Activated B cell treated with CpG ODN at 0.5 μM for 24 hours (primary cell): ENCODE data around the gene SLC29A3. TPM values are rescaled to one million over a fixed set of nuclear protein-coding genes. Genes with fewer than 3 reads are reported as not detected.

Experiments
- ATAC-seq: fragments of 200-7000 bp; cut with Tn5 transposase; one replicate; pipeline ENCODE4 v1.10.0; 2021; ENCODE audit warnings: low read depth, mild to moderate bottlenecking, moderate library complexity
- CTCF ChIA-PET: fragments of 350-600 bp; sonication (Branson Sonifier 250); formaldehyde crosslinking; loops from one replicate; lab custom pipeline; 2021; ENCODE audit warnings: antibody characterized with exemption; lab: Charles Lee
- POLR2A ChIA-PET: fragments of 350-600 bp; sonication (Branson Sonifier 250); formaldehyde crosslinking; loops from one replicate; lab custom pipeline; 2021; ENCODE audit warnings: antibody characterized with exemption; lab: Charles Lee
- DNase-seq: peaks from one replicate; pipeline ENCODE4 v3.0.0; 2022
- H3K27ac Mint-ChIP-seq: one replicate; pipeline ENCODE4 v1.8.0; 2020; ENCODE audit warnings: mixed read lengths
- H3K27me3 Mint-ChIP-seq: one replicate; pipeline ENCODE4 v1.8.0; 2021; ENCODE audit warnings: mixed read lengths
- H3K36me3 Mint-ChIP-seq: one replicate; pipeline ENCODE4 v1.8.0; 2021; ENCODE audit warnings: low read depth, mixed read lengths
- H3K4me1 Mint-ChIP-seq: one replicate; pipeline ENCODE4 v1.8.0; 2021; ENCODE audit warnings: mixed read lengths
- H3K4me3 Mint-ChIP-seq: one replicate; pipeline ENCODE4 v1.8.0; 2020; ENCODE audit warnings: mild to moderate bottlenecking, mixed read lengths
- H3K9me3 Mint-ChIP-seq: one replicate; pipeline ENCODE4 v1.8.0; 2020; ENCODE audit warnings: mixed read lengths
- intact Hi-C: fragments of 100-400 bp; cut with micrococcal nuclease; formaldehyde crosslinking; loops from one replicate; pipeline ENCODE4 v1.15.1; 2024
- total RNA-seq: library from RNA; stranded (reverse); gene quantifications from 2 replicates; pipeline ENCODE4 v1.2.3, GENCODE V29; 2022
- TF ChIP-seq, protein P1 (sequence below): fragments of 200-600 bp; IDR thresholded peaks from one replicate; pipeline ENCODE4 v1.8.0; 2022; ENCODE audit warnings: antibody characterized with exemption, mild to moderate bottlenecking

Gene SLC29A3
- total RNA-seq, 1 donor from 2014 or later, result 4.3 TPM

DNA sequence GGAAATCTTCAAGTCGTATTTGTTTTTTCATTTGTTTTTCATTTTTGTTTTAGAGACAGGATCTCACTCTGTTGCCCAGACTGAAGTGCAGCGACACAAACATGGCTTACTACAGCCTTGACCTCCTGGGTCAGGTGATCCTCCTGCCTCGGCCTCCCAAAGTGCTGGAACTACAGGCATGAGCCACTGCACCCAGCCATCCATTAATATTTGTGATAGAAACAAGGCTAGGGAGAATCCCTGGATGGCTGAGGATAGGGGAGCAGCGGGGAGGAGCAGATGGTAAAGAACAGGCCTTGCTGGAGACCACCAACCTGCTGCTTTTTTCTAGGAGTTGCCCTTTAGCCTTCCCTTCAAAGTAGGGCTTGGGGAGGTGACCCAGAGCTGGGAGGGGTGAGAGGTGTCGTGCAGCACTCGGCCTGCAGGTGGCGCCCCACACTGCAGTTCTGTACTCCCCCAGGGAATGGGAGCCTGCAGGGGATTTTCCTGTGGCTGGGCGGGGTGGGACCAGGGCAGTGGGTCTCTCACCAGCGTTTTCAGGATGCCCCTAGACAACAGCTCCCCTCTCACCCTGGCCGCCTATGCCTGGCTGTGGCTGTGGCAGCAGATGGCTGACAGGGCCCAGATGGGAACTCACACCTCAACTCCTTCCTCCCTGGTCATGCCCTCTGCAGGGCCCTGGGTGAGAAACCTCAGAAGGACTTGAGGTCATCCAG is 65.1 kb downstream of the SLC29A3 start:
- intact Hi-C loops, result loop anchor here (1.0 to 5.0 kb wide), 7 partner anchors 11 to 958 kb away; partner anchors contain the start of gene SLC29A3
- TF ChIP-seq, protein P1, sequence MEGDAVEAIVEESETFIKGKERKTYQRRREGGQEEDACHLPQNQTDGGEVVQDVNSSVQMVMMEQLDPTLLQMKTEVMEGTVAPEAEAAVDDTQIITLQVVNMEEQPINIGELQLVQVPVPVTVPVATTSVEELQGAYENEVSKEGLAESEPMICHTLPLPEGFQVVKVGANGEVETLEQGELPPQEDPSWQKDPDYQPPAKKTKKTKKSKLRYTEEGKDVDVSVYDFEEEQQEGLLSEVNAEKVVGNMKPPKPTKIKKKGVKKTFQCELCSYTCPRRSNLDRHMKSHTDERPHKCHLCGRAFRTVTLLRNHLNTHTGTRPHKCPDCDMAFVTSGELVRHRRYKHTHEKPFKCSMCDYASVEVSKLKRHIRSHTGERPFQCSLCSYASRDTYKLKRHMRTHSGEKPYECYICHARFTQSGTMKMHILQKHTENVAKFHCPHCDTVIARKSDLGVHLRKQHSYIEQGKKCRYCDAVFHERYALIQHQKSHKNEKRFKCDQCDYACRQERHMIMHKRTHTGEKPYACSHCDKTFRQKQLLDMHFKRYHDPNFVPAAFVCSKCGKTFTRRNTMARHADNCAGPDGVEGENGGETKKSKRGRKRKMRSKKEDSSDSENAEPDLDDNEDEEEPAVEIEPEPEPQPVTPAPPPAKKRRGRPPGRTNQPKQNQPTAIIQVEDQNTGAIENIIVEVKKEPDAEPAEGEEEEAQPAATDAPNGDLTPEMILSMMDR, result no peak
- POLR2A ChIA-PET, result interaction anchor here (0.7 to 1.2 kb wide), 5 partner anchors 10 to 324 kb away, joined by 3 to 4 read pairs (median 4); partner anchors contain the start of gene SLC29A3
- H3K27me3 Mint-ChIP-seq, result peaks cover 3% of the 10 kb centered on the region
- peaks cover 7% of the 10 kb centered on the region for H3K4me1 Mint-ChIP-seq
- H3K36me3 Mint-ChIP-seq, result no peaks in the 10 kb centered on the region
- DNase-seq, result peak; percentile 82
- peak; percentile 100 for ATAC-seq
- no peaks in the 10 kb centered on the region for H3K9me3 Mint-ChIP-seq
- CTCF ChIA-PET, result interaction anchor here (0.7 to 5.9 kb wide), 22 partner anchors 8 to 664 kb away, joined by 3 to 48 read pairs (median 4); partner anchors contain the start of gene SLC29A3
- H3K27ac Mint-ChIP-seq, result no peak overlapping the region
- H3K4me3 Mint-ChIP-seq, result no peak overlapping the region

DNA sequence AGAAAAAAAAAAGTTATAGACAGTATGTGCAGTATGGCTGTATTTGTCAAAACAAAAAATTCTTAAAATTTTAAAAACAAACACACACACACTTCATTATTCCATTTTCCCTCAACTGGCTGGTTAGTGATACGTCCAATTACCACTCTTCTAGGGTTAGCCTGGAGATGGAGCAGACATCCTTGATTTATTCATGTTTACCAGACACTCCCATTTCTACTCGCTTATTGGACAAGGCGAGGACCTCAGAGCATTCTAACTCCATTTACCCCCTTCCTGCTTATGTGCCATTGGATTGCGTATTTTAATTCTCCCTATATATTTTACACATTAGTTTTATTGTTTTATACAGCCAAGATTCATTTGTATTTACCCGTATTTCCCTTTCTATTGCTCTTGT is 69.1 kb downstream of the SLC29A3 start:
- POLR2A ChIA-PET, result no interaction called here
- peaks cover 3% of the 10 kb centered on the region for H3K4me1 Mint-ChIP-seq
- H3K36me3 Mint-ChIP-seq, result no peaks in the 10 kb centered on the region
- H3K9me3 Mint-ChIP-seq, result no peaks in the 10 kb centered on the region
- ATAC-seq, result no peak
- no peak overlapping the region for H3K4me3 Mint-ChIP-seq
- no peak overlapping the region for H3K27ac Mint-ChIP-seq
- intact Hi-C loops, result no loop called here
- DNase-seq, result no peak
- CTCF ChIA-PET, result interaction anchor here (0.6 to 1.2 kb wide), 2 partner anchors 10 to 182 kb away, joined by 3 to 4 read pairs; no protein-coding TSS in a partner anchor
- TF ChIP-seq, protein P1, result no peak
- H3K27me3 Mint-ChIP-seq, result peaks cover 21% of the 10 kb centered on the region

DNA sequence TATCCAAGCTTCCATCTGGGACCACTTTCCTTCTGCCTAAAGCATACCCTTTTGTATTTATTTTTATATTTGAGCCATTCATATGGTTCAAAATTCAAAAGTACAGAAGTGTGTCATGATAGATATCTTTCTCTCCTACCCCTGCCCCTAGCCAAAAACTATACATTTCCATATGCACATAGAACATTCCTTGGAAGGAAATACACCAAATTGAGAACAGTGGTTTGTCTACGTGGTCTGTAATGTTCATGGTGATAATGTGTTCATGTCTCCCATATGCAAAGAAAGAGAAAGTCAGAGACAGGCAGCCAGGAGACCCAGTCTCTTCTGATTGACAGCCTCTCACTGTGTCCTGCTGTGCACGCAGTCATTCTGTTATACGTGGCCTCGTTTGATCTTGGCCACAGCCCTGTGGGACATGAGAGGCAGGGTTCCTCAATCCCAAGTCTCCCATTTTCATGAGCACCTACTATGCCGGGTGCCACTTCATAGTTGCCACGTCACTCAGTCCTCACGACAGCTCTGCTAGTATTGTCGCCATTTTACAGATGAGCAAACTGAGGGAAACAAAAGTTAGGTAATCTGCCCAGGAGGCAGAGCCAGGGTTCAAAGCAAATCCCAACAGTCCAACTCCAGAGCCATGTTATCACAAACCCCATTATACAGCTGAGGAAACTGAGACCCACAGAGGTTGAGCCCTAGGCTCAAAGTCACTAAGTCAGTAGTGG is 69.7 kb downstream of the SLC29A3 start:
- Mint-ChIP-seq H3K36me3 (no peaks in the 10 kb centered on the region), H3K4me3 (no peak overlapping the region), H3K27me3 (peaks cover 26% of the 10 kb centered on the region), H3K4me1 (peaks cover 3% of the 10 kb centered on the region), H3K27ac (no peak overlapping the region), H3K9me3 (no peaks in the 10 kb centered on the region)
- TF ChIP-seq, protein P1, result no peak
- DNase-seq (no peak), ATAC-seq (no peak)
- ChIA-PET POLR2A (interaction anchor here (0.7 kb wide), 1 partner anchor 31 kb away, joined by 3 read pairs; no protein-coding TSS in a partner anchor), CTCF (interaction anchor here (0.6 to 1.6 kb wide), 4 partner anchors 11 to 182 kb away, joined by 3 to 6 read pairs (median 4); partner anchors contain the start of gene SLC29A3)
- intact Hi-C loops, result no loop called here

DNA sequence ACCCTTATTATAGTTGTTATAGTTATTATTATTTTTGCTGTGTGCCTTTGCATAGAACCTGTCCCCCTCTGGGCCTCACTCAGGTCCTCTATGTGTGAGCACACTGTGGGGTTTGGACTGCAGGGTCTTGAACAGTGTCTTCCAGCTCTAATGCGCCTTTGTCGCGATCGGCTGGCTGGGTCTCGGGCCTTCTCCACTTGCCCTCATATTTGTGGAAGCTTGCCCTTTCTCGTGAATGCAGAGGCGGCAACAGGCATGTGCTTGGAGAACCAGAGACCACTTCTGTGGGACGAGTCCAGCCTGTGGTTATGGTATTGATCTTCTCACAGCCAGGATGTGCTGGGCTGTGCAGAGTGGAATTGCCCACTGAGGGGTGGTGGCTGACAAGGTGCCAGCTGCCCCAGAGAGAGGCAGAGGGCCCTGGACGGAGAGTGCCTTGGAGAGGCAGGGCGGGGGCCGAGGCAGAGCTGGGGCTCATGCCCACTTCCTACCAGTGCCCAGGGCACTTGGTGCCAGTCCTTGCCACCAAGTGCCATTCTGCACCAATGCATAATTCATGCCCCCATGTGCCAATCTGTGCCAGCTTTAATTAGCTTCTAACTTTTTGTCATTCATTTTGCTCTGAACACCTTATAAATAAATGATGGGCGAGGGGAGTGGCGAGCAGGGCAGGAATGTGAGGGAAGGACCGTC is 70.9 kb downstream of the SLC29A3 start:
- intact Hi-C loops, result no loop called here
- no peaks in the 10 kb centered on the region for H3K9me3 Mint-ChIP-seq
- no peaks in the 10 kb centered on the region for H3K4me1 Mint-ChIP-seq
- ChIA-PET POLR2A (no interaction called here), CTCF (interaction anchor here (1.3 to 1.6 kb wide), 2 partner anchors 71 to 179 kb away, joined by 3 to 6 read pairs; partner anchors contain the start of gene SLC29A3)
- H3K27ac Mint-ChIP-seq, result no peak overlapping the region
- H3K4me3 Mint-ChIP-seq, result no peak overlapping the region
- H3K27me3 Mint-ChIP-seq, result peaks cover 31% of the 10 kb centered on the region
- no peaks in the 10 kb centered on the region for H3K36me3 Mint-ChIP-seq
- no peak for ATAC-seq
- no peak for DNase-seq
- TF ChIP-seq, protein P1, result no peak
